GM18870 (cell line): Measurements from ENCODE around the gene MYO3B.
"Not testable (repeated sequence)": the region's sequence is repeated elsewhere in the genome, so short reads cannot be mapped to it uniquely, and the experiment has no call there.

Source experiments
- ATAC-seq: cut with Tn5 transposase; IDR thresholded peaks from one replicate; pipeline ENCODE4 v1.9.1; 2021; ENCODE audit warnings: moderate library complexity; ENCODE audit not compliant: unreplicated experiment

MYO3B gene

GRCh38 chr2:170332676-170333402 lies 154.9 kb downstream of the MYO3B start:
- ATAC-seq = no peak

GRCh38 chr2:170335351-170335750 lies 157.4 kb downstream of the MYO3B start:
- no peak for ATAC-seq

GRCh38 chr2:170336408-170336807 lies 158.5 kb downstream of the MYO3B start:
- no peak for ATAC-seq

GRCh38 chr2:170336916-170337315 lies 159.0 kb downstream of the MYO3B start:
- ATAC-seq = no peak

GRCh38 chr2:170339322-170339721 lies 161.4 kb downstream of the MYO3B start:
- ATAC-seq = no peak

GRCh38 chr2:170339750-170340692 lies 162.1 kb downstream of the MYO3B start:
- no peak for ATAC-seq

- no peak for ATAC-seq
Measured at GRCh38 chr2:170340693-170341068, 162.7 kb downstream of the MYO3B start.

GRCh38 chr2:170341684-170342623 lies 164.0 kb downstream of the MYO3B start:
- ATAC-seq = no peak

GRCh38 chr2:170344663-170345346 lies 166.9 kb downstream of the MYO3B start:
- no peak for ATAC-seq

GRCh38 chr2:170345607-170346006 lies 167.7 kb downstream of the MYO3B start:
- no peak for ATAC-seq

- not testable (repeated sequence) for ATAC-seq
Measured at GRCh38 chr2:170349269-170349668, 171.3 kb downstream of the MYO3B start.

- no peak for ATAC-seq
Measured at GRCh38 chr2:170350929-170351826, 173.2 kb downstream of the MYO3B start.

- no peak for ATAC-seq
Measured at GRCh38 chr2:170353723-170354122, 175.8 kb downstream of the MYO3B start.

GRCh38 chr2:170354388-170354787 lies 176.4 kb downstream of the MYO3B start:
- no peak for ATAC-seq

GRCh38 chr2:170354855-170355780 lies 177.2 kb downstream of the MYO3B start:
- ATAC-seq = no peak

- ATAC-seq = no peak
Measured at GRCh38 chr2:170359466-170359865, 181.5 kb downstream of the MYO3B start.

- ATAC-seq = no peak
Measured at GRCh38 chr2:170360546-170361089, 182.7 kb downstream of the MYO3B start.
